Measurements from ENCODE around the gene PREB.

DNA sequence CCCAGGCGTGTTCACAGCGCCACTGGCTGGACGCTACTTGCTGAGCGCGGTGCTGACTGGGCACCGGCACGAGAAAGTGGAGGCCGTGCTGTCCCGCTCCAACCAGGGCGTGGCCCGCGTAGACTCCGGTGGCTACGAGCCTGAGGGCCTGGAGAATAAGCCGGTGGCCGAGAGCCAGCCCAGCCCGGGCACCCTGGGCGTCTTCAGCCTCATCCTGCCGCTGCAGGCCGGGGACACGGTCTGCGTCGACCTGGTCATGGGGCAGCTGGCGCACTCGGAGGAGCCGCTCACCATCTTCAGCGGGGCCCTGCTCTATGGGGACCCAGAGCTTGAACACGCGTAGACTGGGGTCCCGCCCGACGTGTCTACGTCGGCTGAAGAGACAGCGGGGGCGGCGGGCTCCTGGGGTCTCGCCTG lies 48.8 kb downstream of the PREB start:
- TF ChIP-seq, protein P1, sequence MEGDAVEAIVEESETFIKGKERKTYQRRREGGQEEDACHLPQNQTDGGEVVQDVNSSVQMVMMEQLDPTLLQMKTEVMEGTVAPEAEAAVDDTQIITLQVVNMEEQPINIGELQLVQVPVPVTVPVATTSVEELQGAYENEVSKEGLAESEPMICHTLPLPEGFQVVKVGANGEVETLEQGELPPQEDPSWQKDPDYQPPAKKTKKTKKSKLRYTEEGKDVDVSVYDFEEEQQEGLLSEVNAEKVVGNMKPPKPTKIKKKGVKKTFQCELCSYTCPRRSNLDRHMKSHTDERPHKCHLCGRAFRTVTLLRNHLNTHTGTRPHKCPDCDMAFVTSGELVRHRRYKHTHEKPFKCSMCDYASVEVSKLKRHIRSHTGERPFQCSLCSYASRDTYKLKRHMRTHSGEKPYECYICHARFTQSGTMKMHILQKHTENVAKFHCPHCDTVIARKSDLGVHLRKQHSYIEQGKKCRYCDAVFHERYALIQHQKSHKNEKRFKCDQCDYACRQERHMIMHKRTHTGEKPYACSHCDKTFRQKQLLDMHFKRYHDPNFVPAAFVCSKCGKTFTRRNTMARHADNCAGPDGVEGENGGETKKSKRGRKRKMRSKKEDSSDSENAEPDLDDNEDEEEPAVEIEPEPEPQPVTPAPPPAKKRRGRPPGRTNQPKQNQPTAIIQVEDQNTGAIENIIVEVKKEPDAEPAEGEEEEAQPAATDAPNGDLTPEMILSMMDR (IDR thresholded peaks at IDR 0.05; ENCODE audit: insufficient read depth, low read length, poor library complexity, severe bottlenecking), result no peak
- no peak for TF ChIP-seq EZH2phosphoT487 (conservative IDR thresholded peaks at IDR 0.05; ENCODE audit: low read length)
